Mesendoderm (in vitro differentiated cells): Measurements from ENCODE around the gene WDR33.
"Not testable (repeated sequence)": the region's sequence is repeated elsewhere in the genome, so short reads cannot be mapped to it uniquely, and the experiment has no call there.

Source experiments
- DNase-seq: peaks from one replicate; pipeline ENCODE4 v3.0.0; 2013
- H2AK5ac ChIP-seq: 2 replicates; pipeline ENCODE4 v1.6.1; 2013; ENCODE audit warnings: low read length, inconsistent platforms
- H2BK120ac ChIP-seq: 2 replicates; pipeline ENCODE4 v1.6.1; 2013; ENCODE audit warnings: low read depth, mild to moderate bottlenecking, low read length, moderate library complexity, mixed read lengths
- H2BK15ac ChIP-seq: replicated peaks from 2 replicates; pipeline ENCODE4 v1.6.1; 2013; ENCODE audit warnings: low read depth, mild to moderate bottlenecking, moderate library complexity
- H2BK5ac ChIP-seq: 2 replicates; pipeline ENCODE4 v1.6.1; 2013; ENCODE audit warnings: low read length, inconsistent platforms
- H3K18ac ChIP-seq: 2 replicates; pipeline ENCODE4 v1.6.1; 2013; ENCODE audit warnings: mild to moderate bottlenecking, low read length, mixed read lengths
- H3K23ac ChIP-seq: one replicate; pipeline ENCODE4 v1.6.1; 2013; ENCODE audit warnings: low read length
- H3K27ac ChIP-seq: 2 replicates; pipeline ENCODE4 v1.5.1; 2013; ENCODE audit warnings: low read depth, mild to moderate bottlenecking, inconsistent platforms, low read length, moderate library complexity
- H3K27me3 ChIP-seq: 2 replicates; pipeline ENCODE4 v1.6.1; 2013; ENCODE audit warnings: low read length, control low read depth, mild to moderate bottlenecking, inconsistent platforms; ENCODE audit not compliant: insufficient read depth, poor library complexity
- H3K36me3 ChIP-seq: 2 replicates; pipeline ENCODE4 v1.6.1; 2013; ENCODE audit warnings: low read length, inconsistent platforms; ENCODE audit not compliant: control insufficient read depth, insufficient read depth
- H3K4ac ChIP-seq: one replicate; pipeline ENCODE4 v1.6.1; 2013; ENCODE audit warnings: low read depth, mild to moderate bottlenecking, low read length, moderate library complexity
- H3K4me1 ChIP-seq: 2 replicates; pipeline ENCODE4 v1.6.1; 2013; ENCODE audit warnings: low read depth, low read length, inconsistent platforms; ENCODE audit not compliant: control insufficient read depth
- H3K4me2 ChIP-seq: 2 replicates; pipeline ENCODE4 v1.6.1; 2013; ENCODE audit warnings: low read length
- H3K4me3 ChIP-seq: 2 replicates; pipeline ENCODE4 v1.5.1; 2013; ENCODE audit warnings: mild to moderate bottlenecking, low read length
- H3K56ac ChIP-seq: one replicate; pipeline ENCODE4 v1.6.1; 2013; ENCODE audit warnings: low read length
- H3K79me1 ChIP-seq: 2 replicates; pipeline ENCODE4 v1.6.1; 2013; ENCODE audit warnings: low read length, inconsistent platforms
- H3K79me2 ChIP-seq: 2 replicates; pipeline ENCODE4 v1.6.1; 2013; ENCODE audit warnings: mild to moderate bottlenecking, low read length; ENCODE audit not compliant: control insufficient read depth, insufficient read depth
- H3K9ac ChIP-seq: 2 replicates; pipeline ENCODE4 v1.6.1; 2013; ENCODE audit warnings: low read length, inconsistent platforms
- H4K5ac ChIP-seq: one replicate; pipeline ENCODE4 v1.6.1; 2013; ENCODE audit warnings: low read length
- H4K8ac ChIP-seq: one replicate; pipeline ENCODE4 v1.6.1; 2013; ENCODE audit warnings: low read depth, mild to moderate bottlenecking, control low read depth, low read length, moderate library complexity
- WGBS: extraction: QIAGEN DNeasy Blood & Tissue Kit; methylation state at CpG from one replicate; pipeline ENCODE4 v1.1.7; 2013; ENCODE audit warnings: low lambda C conversion rate, missing lambda C conversion rate; ENCODE audit not compliant: insufficient coverage; ENCODE audit errors: extremely low coverage; 5-methylcytosine and 5-hydroxymethylcytosine counted together

WDR33 gene

GRCh38 chr2:127759931-127760330 lies 51.0 kb downstream of the WDR33 start:
- H3K4me1 ChIP-seq = no peaks in the 10 kb centered on the region
- H3K56ac ChIP-seq = no peak overlapping the region
- H2AK5ac ChIP-seq = no peak overlapping the region
- peaks cover 10% of the 10 kb centered on the region for H3K36me3 ChIP-seq
- no peak overlapping the region for H3K9ac ChIP-seq
- H3K23ac ChIP-seq = no peak overlapping the region
- H2BK15ac ChIP-seq = no peak overlapping the region
- no peak overlapping the region for H3K4ac ChIP-seq
- no peak overlapping the region for H3K4me3 ChIP-seq
- no peak overlapping the region for H4K5ac ChIP-seq
- no peaks in the 10 kb centered on the region for H3K79me1 ChIP-seq
- no peak overlapping the region for H3K27ac ChIP-seq
- no peak overlapping the region for H3K4me2 ChIP-seq
- H2BK5ac ChIP-seq = no peak overlapping the region
- no peaks in the 10 kb centered on the region for H3K79me2 ChIP-seq
- no CpG with 5 or more reads among the region's 2 CpGs for WGBS
- no peak for DNase-seq
- H3K18ac ChIP-seq = no peak overlapping the region
- no peaks in the 10 kb centered on the region for H3K27me3 ChIP-seq
- H4K8ac ChIP-seq = no peak overlapping the region
- no peak overlapping the region for H2BK120ac ChIP-seq

- no peak overlapping the region for H3K27ac ChIP-seq
- no peak overlapping the region for H3K56ac ChIP-seq
- H3K27me3 ChIP-seq = no peaks in the 10 kb centered on the region
- no peak overlapping the region for H3K18ac ChIP-seq
- H2BK120ac ChIP-seq = no peak overlapping the region
- no peak for DNase-seq
- H4K8ac ChIP-seq = no peak overlapping the region
- H3K4me2 ChIP-seq = no peak overlapping the region
- no CpG with 5 or more reads among the region's 8 CpGs for WGBS
- no peaks in the 10 kb centered on the region for H3K36me3 ChIP-seq
- no peak overlapping the region for H3K4me3 ChIP-seq
- H2BK5ac ChIP-seq = no peak overlapping the region
- H3K4me1 ChIP-seq = no peaks in the 10 kb centered on the region
- no peak overlapping the region for H3K23ac ChIP-seq
- H3K79me2 ChIP-seq = no peaks in the 10 kb centered on the region
- H3K4ac ChIP-seq = no peak overlapping the region
- H3K79me1 ChIP-seq = no peaks in the 10 kb centered on the region
- no peak overlapping the region for H2BK15ac ChIP-seq
- H3K9ac ChIP-seq = no peak overlapping the region
- no peak overlapping the region for H2AK5ac ChIP-seq
- H4K5ac ChIP-seq = no peak overlapping the region
Observed at GRCh38 chr2:127754186-127754585, 56.8 kb downstream of the WDR33 start.

GRCh38 chr2:127753374-127753773 lies 57.6 kb downstream of the WDR33 start:
- no peaks in the 10 kb centered on the region for H3K27me3 ChIP-seq
- H3K18ac ChIP-seq = no peak overlapping the region
- no peak overlapping the region for H2BK120ac ChIP-seq
- no peak for DNase-seq
- H3K27ac ChIP-seq = no peak overlapping the region
- no peak overlapping the region for H3K4me3 ChIP-seq
- H3K4me1 ChIP-seq = no peaks in the 10 kb centered on the region
- no peak overlapping the region for H2BK5ac ChIP-seq
- no peak overlapping the region for H3K9ac ChIP-seq
- no peaks in the 10 kb centered on the region for H3K79me2 ChIP-seq
- H3K79me1 ChIP-seq = no peaks in the 10 kb centered on the region
- H4K5ac ChIP-seq = no peak overlapping the region
- H3K36me3 ChIP-seq = no peaks in the 10 kb centered on the region
- no peak overlapping the region for H2AK5ac ChIP-seq
- H3K4me2 ChIP-seq = no peak overlapping the region
- H3K56ac ChIP-seq = no peak overlapping the region
- H3K23ac ChIP-seq = no peak overlapping the region
- H4K8ac ChIP-seq = no peak overlapping the region
- no peak overlapping the region for H3K4ac ChIP-seq
- no peak overlapping the region for H2BK15ac ChIP-seq

- not testable (repeated sequence) for DNase-seq, H3K9ac ChIP-seq, H2BK120ac ChIP-seq, H3K4me3 ChIP-seq, H3K56ac ChIP-seq, H3K36me3 ChIP-seq, H3K18ac ChIP-seq, H4K5ac ChIP-seq, H3K4me2 ChIP-seq, H3K27ac ChIP-seq, H2AK5ac ChIP-seq, H2BK15ac ChIP-seq, H2BK5ac ChIP-seq, H3K4ac ChIP-seq, H4K8ac ChIP-seq, H3K23ac ChIP-seq, H3K27me3 ChIP-seq, H3K79me2 ChIP-seq, H3K4me1 ChIP-seq, H3K79me1 ChIP-seq
- WGBS = no CpG with 5 or more reads among the region's 5 CpGs
Observed at GRCh38 chr2:127749537-127749936, 61.4 kb downstream of the WDR33 start.

GRCh38 chr2:127747621-127748020 lies 63.4 kb downstream of the WDR33 start:
- Histone ChIP-seq H3K36me3 (no peaks in the 10 kb centered on the region), H4K8ac (no peak overlapping the region)

GRCh38 chr2:127743477-127744026 lies 67.4 kb downstream of the WDR33 start:
- no peaks in the 10 kb centered on the region for H3K36me3 ChIP-seq
- H2BK15ac ChIP-seq = no peak overlapping the region
- no peak overlapping the region for H3K4me2 ChIP-seq
- no peaks in the 10 kb centered on the region for H3K79me2 ChIP-seq
- no peak overlapping the region for H3K4ac ChIP-seq
- no peak overlapping the region for H3K9ac ChIP-seq
- no peak overlapping the region for H3K4me3 ChIP-seq
- H4K5ac ChIP-seq = no peak overlapping the region
- no peak overlapping the region for H3K27ac ChIP-seq
- no CpG with 5 or more reads among the region's 3 CpGs for WGBS
- no peaks in the 10 kb centered on the region for H3K4me1 ChIP-seq
- no peak overlapping the region for H2AK5ac ChIP-seq
- no peaks in the 10 kb centered on the region for H3K79me1 ChIP-seq
- H2BK5ac ChIP-seq = no peak overlapping the region
- H3K18ac ChIP-seq = no peak overlapping the region
- H3K23ac ChIP-seq = no peak overlapping the region
- no peaks in the 10 kb centered on the region for H3K27me3 ChIP-seq
- DNase-seq = peak; percentile 10
- H2BK120ac ChIP-seq = no peak overlapping the region
- H3K56ac ChIP-seq = no peak overlapping the region
- no peak overlapping the region for H4K8ac ChIP-seq

More at GRCh38 chr2:127747621-127748020, 63.4 kb downstream of the WDR33 start:
- no peak overlapping the region for H2BK15ac ChIP-seq
- no peak overlapping the region for H3K4me2 ChIP-seq
- no peak overlapping the region for H3K9ac ChIP-seq
- H3K27me3 ChIP-seq = no peaks in the 10 kb centered on the region
- no peak overlapping the region for H3K4me3 ChIP-seq
- no peak overlapping the region for H2BK5ac ChIP-seq
- H3K4ac ChIP-seq = no peak overlapping the region
- H2BK120ac ChIP-seq = no peak overlapping the region
- no CpG with 5 or more reads among the region's 5 CpGs for WGBS
- no peak overlapping the region for H4K5ac ChIP-seq
- no peaks in the 10 kb centered on the region for H3K79me1 ChIP-seq
- H3K23ac ChIP-seq = no peak overlapping the region
- DNase-seq = no peak
- H3K4me1 ChIP-seq = no peaks in the 10 kb centered on the region
- H3K79me2 ChIP-seq = no peaks in the 10 kb centered on the region
- no peak overlapping the region for H2AK5ac ChIP-seq
- no peak overlapping the region for H3K18ac ChIP-seq
- no peak overlapping the region for H3K56ac ChIP-seq
- no peak overlapping the region for H3K27ac ChIP-seq
